Measurements from ENCODE around the gene YAF2.
A peak's percentile ranks its signal among the peaks of the same experiment; 100 is the strongest.

Gene YAF2

GRCh38 chr12:42238240-42239140 lies at the start of gene YAF2:
Gene YAF2, minus strand, starts transcription at chr12:42238248. Its CDS starts 68 bp downstream, at chr12:42238180.
- DNase-seq: peak; percentile 86

GRCh38 chr12:42286741-42287140 lies 48.7 kb upstream of the YAF2 start:
- no peak for DNase-seq

- DNase-seq: no peak
These were observed 47.4 kb upstream of the YAF2 start for GRCh38 chr12:42285431-42285830.

GRCh38 chr12:42284876-42285275 lies 46.8 kb upstream of the YAF2 start:
- no peak for DNase-seq

GRCh38 chr12:42284157-42284556 lies 46.1 kb upstream of the YAF2 start:
- DNase-seq: no peak

- no peak for DNase-seq
These were observed 45.7 kb upstream of the YAF2 start for GRCh38 chr12:42283739-42284138.

- DNase-seq: no peak
These were observed 44.2 kb upstream of the YAF2 start for GRCh38 chr12:42282294-42282693.

- no peak for DNase-seq
These were observed 43.8 kb upstream of the YAF2 start for GRCh38 chr12:42281844-42282243.

GRCh38 chr12:42281278-42281677 lies 43.2 kb upstream of the YAF2 start:
- no peak for DNase-seq

GRCh38 chr12:42278128-42278510 lies 40.1 kb upstream of the YAF2 start:
- DNase-seq: no peak

GRCh38 chr12:42277396-42278127 lies 39.5 kb upstream of the YAF2 start:
- no peak for DNase-seq

GRCh38 chr12:42275499-42275898 lies 37.5 kb upstream of the YAF2 start:
- no peak for DNase-seq

- no peak for DNase-seq
These were observed 35.7 kb upstream of the YAF2 start for GRCh38 chr12:42273706-42274105.

- DNase-seq: no peak
These were observed 32.5 kb upstream of the YAF2 start for GRCh38 chr12:42270596-42270995.

- DNase-seq: no peak
These were observed 29.6 kb upstream of the YAF2 start for GRCh38 chr12:42267413-42268190.

GRCh38 chr12:42266579-42267230 lies 28.7 kb upstream of the YAF2 start:
- DNase-seq: no peak

- DNase-seq: no peak
These were observed 24.2 kb upstream of the YAF2 start for GRCh38 chr12:42262271-42262670.

- DNase-seq: no peak
These were observed 23.7 kb upstream of the YAF2 start for GRCh38 chr12:42261708-42262107.

GRCh38 chr12:42260518-42260917 lies 22.5 kb upstream of the YAF2 start:
- no peak for DNase-seq

- no peak for DNase-seq
These were observed 21.7 kb upstream of the YAF2 start for GRCh38 chr12:42259699-42260098.

GRCh38 chr12:42255866-42256261 lies 17.8 kb upstream of the YAF2 start:
- DNase-seq: no peak

GRCh38 chr12:42255221-42255865 lies 17.3 kb upstream of the YAF2 start:
- DNase-seq: no peak

Data from COR-L47 (cell line).